ENCODE measurements around the gene PDZD8. TPM values are rescaled to one million over a fixed set of nuclear protein-coding genes. Genes with fewer than 3 reads are reported as not detected.

Gene PDZD8
- total RNA-seq, 4 donors from 2014 or later, result 32.1 to 43.7 (median 38.0) TPM

- intact Hi-C loops (cut with DNase I), result no loop called here
- DNase-seq (ENCODE audit: extremely low spot score), result no peak
- Histone ChIP-seq H3K36me3 (no peaks in the 10 kb centered on the region), H3K4me3 (no peak overlapping the region), H3K9me3 (no peaks in the 10 kb centered on the region), H3K27me3 (peaks cover 0 to 52% (median 0%) of the 10 kb centered on the region in 4 donors), H3K27ac (replicated peaks in 1 of 4) (no peak overlapping the region), H3K4me1 (no peaks in the 10 kb centered on the region)
- 86% methylated on average over 10 of the region's 10 CpGs for WGBS
- TF ChIP-seq CTCF (IDR thresholded peaks at IDR 0.05) (no peak), EP300 (IDR thresholded peaks at IDR 0.05) (no peak), POLR2AphosphoS5 (IDR thresholded peaks at IDR 0.05) (no peak), POLR2A (IDR thresholded peaks at IDR 0.05; ENCODE audit: low read depth) (no peak)
These were observed 118.3 kb downstream of the PDZD8 start for GRCh38 chr10:117256910-117257309.

DNA sequence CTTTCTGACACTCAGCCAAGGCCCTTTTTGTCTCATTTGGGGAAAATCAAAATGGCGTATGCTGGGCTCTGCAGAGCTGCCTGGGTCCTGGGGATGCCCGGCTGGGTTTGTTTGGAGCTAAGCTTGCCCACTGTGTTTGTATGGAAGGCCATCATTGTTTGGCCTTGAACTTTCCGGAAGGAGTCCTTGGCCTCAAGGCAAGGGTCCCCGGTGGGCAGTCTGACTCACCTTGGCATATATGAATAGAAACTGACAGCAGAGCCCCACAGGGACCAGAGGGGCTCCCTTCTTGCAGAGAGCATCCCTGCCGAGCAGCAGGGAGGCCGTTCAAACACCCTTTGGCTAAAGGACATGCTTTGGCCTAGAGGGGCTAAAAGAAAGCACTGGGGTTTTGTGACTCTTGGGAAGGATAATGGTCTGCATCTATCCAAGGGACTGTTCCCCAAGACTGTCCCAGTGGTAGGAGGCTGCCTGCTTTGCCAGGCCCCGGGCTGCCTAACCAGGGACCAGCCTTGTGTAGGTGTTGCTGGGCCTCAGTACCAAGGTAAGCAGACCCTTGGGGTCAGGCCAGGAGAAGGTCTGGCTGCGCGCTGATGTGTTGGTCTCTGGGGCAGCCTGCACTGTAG, 119.3 kb downstream of the PDZD8 start:
- Histone ChIP-seq H3K27ac (replicated peaks in 1 of 4) (no peak overlapping the region), H3K27me3 (peaks cover 0 to 43% (median 0%) of the 10 kb centered on the region in 4 donors), H3K9me3 (no peaks in the 10 kb centered on the region), H3K4me1 (no peaks in the 10 kb centered on the region), H3K4me3 (no peak overlapping the region), H3K36me3 (no peaks in the 10 kb centered on the region)
- intact Hi-C loops (cut with DNase I), result no loop called here
- no peak for TF ChIP-seq CTCF (IDR thresholded peaks at IDR 0.05)
- no peak for TF ChIP-seq POLR2AphosphoS5 (IDR thresholded peaks at IDR 0.05)
- WGBS, result no CpG with 5 or more reads among the region's 9 CpGs
- no peak for DNase-seq (ENCODE audit: extremely low spot score)

GRCh38 chr10:117254774-117255735, 120.2 kb downstream of the PDZD8 start:
- Histone ChIP-seq H3K27me3 (peaks cover 0 to 41% (median 0%) of the 10 kb centered on the region in 4 donors), H3K4me1 (no peaks in the 10 kb centered on the region), H3K9me3 (no peaks in the 10 kb centered on the region), H3K36me3 (no peaks in the 10 kb centered on the region), H3K4me3 (no peak overlapping the region), H3K27ac (replicated peaks in 1 of 4) (no peak overlapping the region)
- intact Hi-C loops (cut with DNase I), result no loop called here
- 77% methylated on average over 26 of the region's 26 CpGs for WGBS
- TF ChIP-seq POLR2AphosphoS5 (IDR thresholded peaks at IDR 0.05), result no peak
- TF ChIP-seq CTCF (IDR thresholded peaks at IDR 0.05), result no peak
- no peak for TF ChIP-seq POLR2A (IDR thresholded peaks at IDR 0.05; ENCODE audit: low read depth)
- DNase-seq (ENCODE audit: extremely low spot score), result no peak

- WGBS, result 80% methylated on average over 9 of the region's 9 CpGs
- H3K36me3 ChIP-seq, result no peaks in the 10 kb centered on the region
- no peak overlapping the region for H3K4me3 ChIP-seq
- no peak overlapping the region for H3K27ac ChIP-seq (replicated peaks in 1 of 4)
- TF ChIP-seq POLR2AphosphoS5 (IDR thresholded peaks at IDR 0.05) (no peak), EP300 (IDR thresholded peaks at IDR 0.05) (no peak), POLR2A (IDR thresholded peaks at IDR 0.05; ENCODE audit: low read depth) (no peak), CTCF (IDR thresholded peaks at IDR 0.05) (no peak)
- H3K27me3 ChIP-seq, result peaks cover 0 to 37% (median 0%) of the 10 kb centered on the region in 4 donors
- H3K4me1 ChIP-seq, result no peaks in the 10 kb centered on the region
- no peak for DNase-seq (ENCODE audit: extremely low spot score)
- no peaks in the 10 kb centered on the region for H3K9me3 ChIP-seq
- intact Hi-C loops (cut with DNase I), result no loop called here
These were observed 120.9 kb downstream of the PDZD8 start for GRCh38 chr10:117254338-117254737.
